Thyroid gland (tissue), 4 donors: ENCODE data around the gene IL7R.

ENCODE experiments used
- CTCF ChIP-seq, 6 experiments: fragments of 200-600 bp in 3 of 6; fragments of 450-650 bp in 3 of 6; sonication (generic) in 3 of 6; IDR thresholded peaks; one replicate each; pipeline ENCODE4 v1.5.1; 2016 to 2019; ENCODE audit warnings: antibody characterized with exemption in 6 of 6, mild to moderate bottlenecking in 2 of 6, inconsistent platforms in 1 of 6, moderate library complexity in 1 of 6
- POLR2A ChIP-seq, 2 donors: fragments of 450-650 bp; IDR thresholded peaks; one replicate each; pipeline ENCODE4 v1.6.1; 2017; ENCODE audit warnings: antibody characterized with exemption in 2 of 2, mild to moderate bottlenecking in 2 of 2, moderate library complexity in 1 of 2

GRCh38 chr5:35826056-35826455 is 30.6 kb upstream of the IL7R start:
- TF ChIP-seq CTCF (IDR thresholded peaks at IDR 0.05) (no peak), POLR2A (IDR thresholded peaks at IDR 0.05) (no peak)
